GM12878 (cell line): Measurements from ENCODE around the gene TULP4. TPM values are rescaled to one million over a fixed set of nuclear protein-coding genes. Genes with fewer than 3 reads are reported as not detected.
"Not testable (repeated sequence)": the region's sequence is repeated elsewhere in the genome, so short reads cannot be mapped to it uniquely, and the experiment has no call there.

Experiments
- ATAC-seq: fragments of 200-7000 bp; cut with Tn5 transposase; 3 replicates; pipeline ENCODE4 v1.9.1; 2020; ENCODE audit warnings: mild to moderate bottlenecking, moderate library complexity
- BruUV-seq: library from RNA; stranded (reverse); fragments of 400-500 nt; replicated peaks from 2 replicates; lab custom pipeline; 2021; lab: Mats Ljungman, UMichigan
- CTCF ChIA-PET: fragments of 300-600 bp; sonication (Branson Sonifier 250); formaldehyde crosslinking; extraction: SDS; loops from one replicate; lab custom pipeline; 2021; ENCODE audit warnings: inconsistent platforms; lab: Yijun Ruan, JAX
- POLR2A ChIA-PET: fragments of 350-600 bp; formaldehyde crosslinking; extraction: SDS; loops from one replicate; lab custom pipeline; 2021; ENCODE audit warnings: inconsistent platforms; lab: Charles Lee
- RAD21 ChIA-PET: fragments of 300-600 bp; sonication (Branson Sonifier 250); formaldehyde crosslinking; loops from one replicate; lab custom pipeline; 2023; ENCODE audit warnings: antibody characterized with exemption; ENCODE audit not compliant: unreplicated experiment; lab: Charles Lee
- SMC1A ChIA-PET: fragments of 300-600 bp; sonication (Branson Sonifier 250); formaldehyde crosslinking; loops from one replicate; lab custom pipeline; 2023; ENCODE audit not compliant: unreplicated experiment, uncharacterized antibody; lab: Charles Lee
- DNase-seq: peaks from one replicate; pipeline ENCODE4 v3.0.0-alpha.2; 2011; ENCODE audit warnings: low read depth, low spot score
- FAIRE-seq: peaks from 3 replicates; lab custom pipeline; 2011; peaks lifted over from hg19 to GRCh38; lab: Jason Lieb, UNC
- H2AFZ ChIP-seq: 2 replicates; pipeline ENCODE4 v1.6.0; 2011; ENCODE audit warnings: low read depth, low read length, control low read depth; ENCODE audit not compliant: control insufficient read depth
- H3K27ac ChIP-seq: 2 replicates; pipeline ENCODE4 v1.5.1; 2011; ENCODE audit warnings: control low read depth; ENCODE audit not compliant: control insufficient read depth, insufficient read depth
- H3K27me3 ChIP-seq, 2 experiments: replicated peaks in 1 of 2; 2 replicates each; pipeline versions ENCODE4 v1.6.0 to v1.6.1; 2011; ENCODE audit warnings: low read length in 1 of 2; ENCODE audit not compliant: control insufficient read depth in 2 of 2, insufficient read depth in 2 of 2
- H3K36me3 ChIP-seq, 2 experiments: 2 replicates each; pipeline ENCODE4 v1.5.1; 2011; ENCODE audit warnings: low read length in 1 of 2; ENCODE audit not compliant: control insufficient read depth in 2 of 2, insufficient read depth in 2 of 2
- H3K4me1 ChIP-seq: 2 replicates; pipeline ENCODE4 v1.6.1; 2011; ENCODE audit warnings: mild to moderate bottlenecking, low read length, moderate library complexity, mixed read lengths; ENCODE audit not compliant: control insufficient read depth, insufficient read depth
- H3K4me2 ChIP-seq: 2 replicates; pipeline ENCODE4 v1.6.0; 2011; ENCODE audit warnings: control low read depth; ENCODE audit not compliant: control insufficient read depth, insufficient read depth
- H3K4me3 ChIP-seq: fragments of 200-600 bp; sonication (generic); 2 replicates; pipeline ENCODE4 v1.5.1; 2016
- H3K79me2 ChIP-seq: 2 replicates; pipeline ENCODE4 v1.6.0; 2011; ENCODE audit warnings: low read length; ENCODE audit not compliant: control insufficient read depth, insufficient read depth
- H3K9ac ChIP-seq: 2 replicates; pipeline ENCODE4 v1.8.0; 2011; ENCODE audit warnings: low read length, control low read depth, mixed read lengths; ENCODE audit not compliant: control insufficient read depth, insufficient read depth
- H3K9me3 ChIP-seq: replicated peaks from 3 replicates; pipeline ENCODE4 v1.5.1; 2011; ENCODE audit warnings: mild to moderate bottlenecking, low read length; ENCODE audit not compliant: control insufficient read depth, insufficient read depth
- H4K20me1 ChIP-seq: 2 replicates; pipeline ENCODE4 v1.6.0; 2011; ENCODE audit not compliant: control insufficient read depth, insufficient read depth
- ATF7 ChIP-seq: fragments of 450-650 bp; IDR thresholded peaks from 2 replicates; pipeline ENCODE4 v1.6.1; 2016; ENCODE audit warnings: low read depth, mild to moderate bottlenecking
- EP300 ChIP-seq, 2 experiments: fragments of 150-350 bp in 1 of 2; IDR thresholded peaks; 2 replicates each; pipeline ENCODE4 v1.6.1; 2011 to 2012; ENCODE audit warnings: low read depth in 2 of 2, low read length in 2 of 2, borderline replicate concordance in 1 of 2, improper control_type of control experiment in 1 of 2, inconsistent platforms in 1 of 2; ENCODE audit not compliant: control insufficient read depth in 1 of 2
- HCFC1 ChIP-seq: fragments of 150-350 bp; IDR thresholded peaks from 2 replicates; pipeline ENCODE4 v1.6.1; 2014; ENCODE audit warnings: low read length
- HDAC6 ChIP-seq: fragments of 200-600 bp; sonication (generic); IDR thresholded peaks from one replicate; pipeline ENCODE4 v1.8.0; 2017; ENCODE audit warnings: antibody characterized with exemption; ENCODE audit not compliant: unreplicated experiment
- IKZF2 ChIP-seq, 2 experiments: fragments of 450-650 bp; IDR thresholded peaks; 2 replicates each; pipeline ENCODE4 v1.6.1; 2017; ENCODE audit warnings: mild to moderate bottlenecking in 2 of 2, moderate library complexity in 2 of 2
- MEF2A ChIP-seq: IDR thresholded peaks from 2 replicates; pipeline ENCODE4 v1.6.1; 2011; ENCODE audit warnings: low read depth, mild to moderate bottlenecking, low read length, moderate library complexity; ENCODE audit not compliant: insufficient read depth
- NFYA ChIP-seq: IDR thresholded peaks from 2 replicates; pipeline ENCODE4 v1.6.1; 2011; ENCODE audit warnings: low read depth, mild to moderate bottlenecking, low read length, improper control_type of control experiment, borderline replicate concordance
- NR2C2 ChIP-seq: IDR thresholded peaks from 2 replicates; pipeline ENCODE4 v1.6.1; 2011; ENCODE audit warnings: borderline replicate concordance, low read depth; ENCODE audit not compliant: control insufficient read depth, insufficient read length
- POLR2AphosphoS2 ChIP-seq: IDR thresholded peaks from 2 replicates; pipeline ENCODE4 v1.6.1; 2011; ENCODE audit warnings: low read depth, mild to moderate bottlenecking, low read length, improper control_type of control experiment, moderate library complexity
- RCOR1 ChIP-seq: conservative IDR thresholded peaks from 2 replicates; pipeline ENCODE4 v1.6.1; 2012; ENCODE audit warnings: low read depth, low read length, improper control_type of control experiment
- TAF1 ChIP-seq: IDR thresholded peaks from 2 replicates; pipeline ENCODE4 v1.6.1; 2011; ENCODE audit warnings: mild to moderate bottlenecking, low read depth, low read length, borderline replicate concordance
- ZNF217 ChIP-seq: fragments of 450-650 bp; IDR thresholded peaks from 2 replicates; pipeline ENCODE4 v1.6.1; 2017; ENCODE audit warnings: antibody characterized with exemption, mild to moderate bottlenecking
- WGBS: methylation state at CpG from one replicate; pipeline ENCODE4 v1.1.6; 2016; ENCODE audit warnings: low lambda C conversion rate; ENCODE audit not compliant: insufficient replicate concordance, insufficient coverage; ENCODE audit errors: missing lambda C conversion rate; 5-methylcytosine and 5-hydroxymethylcytosine counted together
- in situ Hi-C: fragments of 300-500 bp; cut with MboI; formaldehyde crosslinking; loops from 9 replicates; pipeline ENCODE4 v1.14.3; 2018; ENCODE audit warnings: mixed read lengths
- intact Hi-C: fragments of 100-400 bp; cut with micrococcal nuclease; formaldehyde crosslinking; loops from one replicate; pipeline ENCODE4 v1.14.2; 2022; ENCODE audit not compliant: unreplicated experiment
- polyA plus RNA-seq, 11 experiments: library from polyadenylated mRNA; depleted of rRNA in 4 of 11; unstranded in 6 of 11; stranded (reverse) in 5 of 11; fragments of >200 nt; fragmentation: Nextera tagmentation in 4 of 11; fragmentation: Illumina TruSeq in 1 of 11; extraction: Ambion mirVana in 4 of 11; extraction: Trizol in 1 of 11; gene quantifications; 1 replicate in 1 of 11; 2 replicates in 10 of 11; pipeline versions ENCODE4 v1.2.1 to v1.2.3, GENCODE V29; 2011 to 2016; ENCODE audit warnings: inconsistent platforms in 2 of 11, missing spikeins in 2 of 11, low read depth in 1 of 11
- total RNA-seq, 4 experiments: library from RNA; depleted of rRNA in 3 of 4; stranded (reverse); fragments of >200 nt in 3 of 4; fragmentation: Illumina TruSeq in 1 of 4; extraction: Trizol in 1 of 4; gene quantifications; 2 replicates each; pipeline versions ENCODE4 v1.2.1 to v1.2.3, GENCODE V29; 2013 to 2021
- TF ChIP-seq, protein P1 (sequence below): fragments of 450-650 bp; IDR thresholded peaks from 2 replicates; pipeline ENCODE4 v1.6.1; 2016; ENCODE audit warnings: mild to moderate bottlenecking

TULP4 gene
- total and polyA plus RNA-seq, 10 of the 15 experiments (the other 5 are each of a cell fraction or from before 2014, with no cell fraction given) = 0.73 to 31.8 (median 14.0) TPM

DNA sequence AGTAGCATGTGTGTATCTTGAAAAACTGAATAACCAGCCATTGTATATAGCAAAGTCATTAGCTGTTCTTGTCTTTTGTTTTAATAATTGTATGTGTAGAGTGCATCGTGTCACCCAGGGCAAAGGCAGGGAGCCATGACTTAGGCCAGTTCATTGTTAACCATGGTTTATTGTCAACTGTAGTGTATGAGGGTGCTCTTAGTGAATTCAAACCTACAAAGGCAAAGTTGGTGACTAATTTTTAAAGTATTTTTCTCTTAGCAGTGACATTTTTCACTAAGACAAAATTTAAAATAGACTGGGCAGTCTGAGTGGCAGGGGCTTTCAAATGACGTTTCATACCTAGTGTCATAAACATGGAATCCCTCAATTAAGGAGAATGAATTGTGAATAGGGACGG lies 79.0 kb downstream of the TULP4 start:
- CTCF ChIA-PET = interaction anchor here (0.9 kb wide), 1 partner anchor 11 kb away, joined by 3 read pairs; no protein-coding TSS in a partner anchor
- WGBS = 63% methylated on average over 3 of the region's 3 CpGs
- BruUV-seq = no TSS peak
- ATAC-seq = no peak
- Histone ChIP-seq H3K4me3 (no peak overlapping the region), H3K4me1 (no peaks in the 10 kb centered on the region; the same call in 1 of the 2 replicates), H3K9ac (no peak overlapping the region), H3K4me2 (no peak overlapping the region), H4K20me1 (no peaks in the 10 kb centered on the region), H3K27ac (no peak overlapping the region), H3K79me2 (no peaks in the 10 kb centered on the region), H3K36me3 (no peaks in the 10 kb centered on the region; a peak in 1 of 4 replicates), H3K9me3 (peaks cover 9% of the 10 kb centered on the region; the same call in 2 of the 3 replicates), H2AFZ (no peak overlapping the region), H3K27me3 (no peaks in the 10 kb centered on the region)
- no peak for TF ChIP-seq POLR2AphosphoS2
- TF ChIP-seq TAF1 = no peak
- TF ChIP-seq HDAC6 = no peak
- no peak for TF ChIP-seq HCFC1
- TF ChIP-seq, protein P1, sequence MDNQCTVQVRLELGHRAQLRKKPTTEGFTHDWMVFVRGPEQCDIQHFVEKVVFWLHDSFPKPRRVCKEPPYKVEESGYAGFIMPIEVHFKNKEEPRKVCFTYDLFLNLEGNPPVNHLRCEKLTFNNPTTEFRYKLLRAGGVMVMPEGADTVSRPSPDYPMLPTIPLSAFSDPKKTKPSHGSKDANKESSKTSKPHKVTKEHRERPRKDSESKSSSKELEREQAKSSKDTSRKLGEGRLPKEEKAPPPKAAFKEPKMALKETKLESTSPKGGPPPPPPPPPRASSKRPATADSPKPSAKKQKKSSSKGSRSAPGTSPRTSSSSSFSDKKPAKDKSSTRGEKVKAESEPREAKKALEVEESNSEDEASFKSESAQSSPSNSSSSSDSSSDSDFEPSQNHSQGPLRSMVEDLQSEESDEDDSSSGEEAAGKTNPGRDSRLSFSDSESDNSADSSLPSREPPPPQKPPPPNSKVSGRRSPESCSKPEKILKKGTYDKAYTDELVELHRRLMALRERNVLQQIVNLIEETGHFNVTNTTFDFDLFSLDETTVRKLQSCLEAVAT = no peak
- TF ChIP-seq IKZF2 (IDR thresholded peaks at IDR 0.05) = no peak
- TF ChIP-seq NFYA = no peak
- TF ChIP-seq ZNF217 = no peak
- TF ChIP-seq MEF2A = no peak
- TF ChIP-seq ATF7 = no peak
- no peak for TF ChIP-seq RCOR1
- TF ChIP-seq NR2C2 = no peak
- TF ChIP-seq EP300 (IDR thresholded peaks at IDR 0.05; ENCODE audit: borderline replicate concordance in 1 of 2, control insufficient read depth in 1 of 2, low read depth in 2 of 2, low read length in 2 of 2) = no peak
- POLR2A ChIA-PET = no interaction called here
- no peak for DNase-seq
- no peak for FAIRE-seq
- in situ Hi-C loops (no loop called here), intact Hi-C loops (no loop called here)
- RAD21 ChIA-PET = no interaction called here
- SMC1A ChIA-PET = interaction anchor here (1.2 kb wide), 1 partner anchor 24 kb away, joined by 4 read pairs; no protein-coding TSS in a partner anchor

DNA sequence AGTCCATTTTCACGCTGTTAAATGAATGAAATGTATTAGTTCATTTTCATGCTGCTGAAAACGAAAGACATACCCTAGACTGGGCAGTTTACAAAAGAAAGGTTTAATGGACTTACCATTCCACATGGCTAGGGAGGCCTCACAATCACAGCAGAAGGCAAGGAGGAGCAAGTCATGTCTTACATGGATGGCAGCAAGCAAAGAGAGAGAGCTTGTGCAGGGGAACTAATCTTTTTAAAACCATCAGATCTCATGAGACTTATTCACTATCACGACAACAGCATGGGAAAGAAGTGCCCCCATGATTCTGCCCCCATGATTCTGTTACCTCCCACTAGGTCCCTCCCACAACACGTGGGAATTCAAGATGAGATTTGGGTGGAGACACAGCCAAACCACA lies 79.7 kb downstream of the TULP4 start:
- WGBS = 82% methylated on average over 4 of the region's 4 CpGs
- H3K4me1 ChIP-seq, ATAC-seq, H3K36me3 ChIP-seq, BruUV-seq, H3K9me3 ChIP-seq, H2AFZ ChIP-seq, CTCF ChIA-PET, intact Hi-C loops, H3K27me3 ChIP-seq, H3K4me3 ChIP-seq, H3K27ac ChIP-seq, H3K4me2 ChIP-seq, H4K20me1 ChIP-seq, POLR2A ChIA-PET, RAD21 ChIA-PET, in situ Hi-C loops, H3K79me2 ChIP-seq, DNase-seq, H3K9ac ChIP-seq, FAIRE-seq: not testable (repeated sequence)
- SMC1A ChIA-PET = interaction anchor here (1.2 kb wide), 1 partner anchor 25 kb away, joined by 4 read pairs; no protein-coding TSS in a partner anchor
